Measurements from ENCODE around the gene NHERF1.

Gene NHERF1

DNA sequence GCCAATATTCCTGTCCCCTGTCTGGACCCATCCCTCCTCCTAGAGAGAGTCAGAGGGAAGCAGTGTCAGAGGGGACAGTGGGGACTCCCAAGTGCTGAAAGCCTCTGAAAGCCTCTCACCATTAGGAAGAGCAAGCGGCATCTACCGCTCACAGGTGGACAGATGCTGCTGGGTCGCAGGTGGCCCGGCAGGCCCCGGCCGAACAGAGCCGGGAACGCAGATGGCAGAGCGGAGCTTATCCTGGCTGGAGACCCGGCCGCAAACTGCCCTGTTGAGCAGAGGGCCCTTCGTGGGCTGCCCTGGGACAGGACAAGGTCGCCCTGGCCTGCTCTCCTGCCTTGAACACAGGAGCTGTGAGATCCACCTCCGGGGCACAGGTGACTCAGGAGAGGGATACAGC lies 50.7 kb downstream of the NHERF1 start:
- no peaks in the 10 kb centered on the region for H3K79me2 ChIP-seq (ENCODE audit: insufficient read depth, low read length)
- H3K36me3 ChIP-seq (ENCODE audit: low read length), result no peaks in the 10 kb centered on the region
- H3K4me3 ChIP-seq (ENCODE audit: insufficient read depth, low read length, poor library complexity, severe bottlenecking), result no peak overlapping the region
- H3K9ac ChIP-seq (ENCODE audit: low read length), result no peak overlapping the region
- H3K27me3 ChIP-seq (ENCODE audit: low read length), result no peaks in the 10 kb centered on the region
- TF ChIP-seq CTCF (IDR thresholded peaks at IDR 0.05; ENCODE audit: insufficient read depth, low read length, poor library complexity, severe bottlenecking) (no peak), EZH2phosphoT487 (conservative IDR thresholded peaks at IDR 0.05; ENCODE audit: low read length) (no peak)
- no peaks in the 10 kb centered on the region for H3K9me2 ChIP-seq (replicated peaks; ENCODE audit: insufficient read depth, low read length)
- no peak overlapping the region for H3K4me2 ChIP-seq (ENCODE audit: low read depth, low read length, poor library complexity, severe bottlenecking)
- no peak overlapping the region for H3K27ac ChIP-seq (ENCODE audit: low read depth, low read length)
- H3F3A ChIP-seq (ENCODE audit: insufficient read depth), result no peaks in the 10 kb centered on the region
- H2AFZ ChIP-seq (ENCODE audit: low read depth, low read length, severe bottlenecking), result no peak overlapping the region
- no peaks in the 10 kb centered on the region for H3K9me3 ChIP-seq (ENCODE audit: insufficient read depth, low read length)
- H4K20me1 ChIP-seq (ENCODE audit: low read depth, low read length), result no peaks in the 10 kb centered on the region

DNA sequence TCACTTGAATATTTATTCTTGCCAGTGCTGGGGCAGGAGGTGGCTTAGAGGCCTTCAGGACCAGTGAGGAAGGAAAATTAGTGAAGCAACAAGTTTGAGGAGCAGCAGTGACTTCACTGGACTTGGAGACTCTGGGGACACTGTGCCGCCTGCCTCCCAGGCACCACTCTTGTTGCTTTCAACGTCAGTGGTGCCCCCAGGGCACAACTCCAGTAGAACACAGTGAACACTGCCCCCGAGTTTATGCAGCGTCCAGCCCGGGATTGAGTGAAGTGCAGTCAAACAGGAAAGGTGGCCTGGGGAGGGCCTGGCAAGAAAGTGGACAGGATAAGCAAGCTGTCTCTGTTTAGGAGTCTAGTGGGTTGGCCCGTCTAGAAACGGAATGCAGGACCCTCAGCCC lies 52.1 kb downstream of the NHERF1 start:
- Histone ChIP-seq H4K20me1 (ENCODE audit: low read depth, low read length) (no peaks in the 10 kb centered on the region), H3F3A (ENCODE audit: insufficient read depth) (no peaks in the 10 kb centered on the region), H3K9me2 (replicated peaks; ENCODE audit: insufficient read depth, low read length) (no peaks in the 10 kb centered on the region), H3K27ac (ENCODE audit: low read depth, low read length) (no peak overlapping the region), H3K9ac (ENCODE audit: low read length) (no peak overlapping the region), H3K36me3 (ENCODE audit: low read length) (no peaks in the 10 kb centered on the region), H3K9me3 (ENCODE audit: insufficient read depth, low read length) (no peaks in the 10 kb centered on the region), H3K27me3 (ENCODE audit: low read length) (no peaks in the 10 kb centered on the region), H2AFZ (ENCODE audit: low read depth, low read length, severe bottlenecking) (no peak overlapping the region), H3K4me3 (ENCODE audit: insufficient read depth, low read length, poor library complexity, severe bottlenecking) (no peak overlapping the region), H3K4me2 (ENCODE audit: low read depth, low read length, poor library complexity, severe bottlenecking) (no peak overlapping the region), H3K79me2 (ENCODE audit: insufficient read depth, low read length) (no peaks in the 10 kb centered on the region)
- TF ChIP-seq EZH2phosphoT487 (conservative IDR thresholded peaks at IDR 0.05; ENCODE audit: low read length) (no peak), CTCF (IDR thresholded peaks at IDR 0.05; ENCODE audit: insufficient read depth, low read length, poor library complexity, severe bottlenecking) (no peak)

GRCh38 chr17:74801896-74802295 lies 53.5 kb downstream of the NHERF1 start:
- Histone ChIP-seq H3K4me3 (ENCODE audit: insufficient read depth, low read length, poor library complexity, severe bottlenecking) (no peak overlapping the region), H3F3A (ENCODE audit: insufficient read depth) (no peaks in the 10 kb centered on the region), H3K4me2 (ENCODE audit: low read depth, low read length, poor library complexity, severe bottlenecking) (no peak overlapping the region), H3K36me3 (ENCODE audit: low read length) (no peaks in the 10 kb centered on the region), H3K27me3 (ENCODE audit: low read length) (no peaks in the 10 kb centered on the region), H3K9ac (ENCODE audit: low read length) (no peak overlapping the region), H3K9me2 (replicated peaks; ENCODE audit: insufficient read depth, low read length) (no peaks in the 10 kb centered on the region), H2AFZ (ENCODE audit: low read depth, low read length, severe bottlenecking) (no peak overlapping the region), H3K9me3 (ENCODE audit: insufficient read depth, low read length) (no peaks in the 10 kb centered on the region), H4K20me1 (ENCODE audit: low read depth, low read length) (no peaks in the 10 kb centered on the region), H3K79me2 (ENCODE audit: insufficient read depth, low read length) (no peaks in the 10 kb centered on the region), H3K27ac (ENCODE audit: low read depth, low read length) (no peak overlapping the region)
- TF ChIP-seq CTCF (IDR thresholded peaks at IDR 0.05; ENCODE audit: insufficient read depth, low read length, poor library complexity, severe bottlenecking) (no peak), EZH2phosphoT487 (conservative IDR thresholded peaks at IDR 0.05; ENCODE audit: low read length) (no peak)
